Measurements from ENCODE around the gene CHST8.

Gene CHST8

DNA sequence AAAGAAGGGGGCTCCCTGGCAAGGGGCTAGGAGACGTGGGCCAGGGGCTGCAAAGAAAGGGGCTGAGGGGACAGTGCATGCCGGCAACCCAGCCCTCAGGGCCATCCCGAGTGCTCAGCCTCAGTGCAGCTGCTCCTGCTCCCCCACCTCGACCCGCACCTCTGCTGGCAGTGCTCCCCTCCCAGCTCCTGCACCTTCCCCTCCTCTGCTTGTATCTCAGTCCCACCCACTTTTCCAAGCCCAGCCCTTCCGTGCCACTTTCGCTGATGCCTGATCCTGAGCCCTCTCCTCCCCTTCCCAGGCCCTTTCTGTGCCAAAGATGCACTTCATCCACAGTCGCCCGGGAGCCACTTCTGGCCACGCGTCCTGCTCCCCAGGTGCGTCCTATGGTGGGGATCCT, 105.0 kb downstream of the CHST8 start:
- POLR2A ChIA-PET = no interaction called here
- CTCF ChIA-PET = no interaction called here
- no peak for DNase-seq (ENCODE audit: extremely low spot score)
- TF ChIP-seq FOXK2 (IDR thresholded peaks at IDR 0.05) (no peak), SP1 (IDR thresholded peaks at IDR 0.05) (no peak), BHLHE40 (IDR thresholded peaks at IDR 0.05; ENCODE audit: borderline replicate concordance) (no peak), FOXM1 (IDR thresholded peaks at IDR 0.05; ENCODE audit: borderline replicate concordance) (no peak), ELF4 (IDR thresholded peaks at IDR 0.05) (no peak), ZNF384 (IDR thresholded peaks at IDR 0.05) (no peak), NFRKB (IDR thresholded peaks at IDR 0.05) (no peak), L3MBTL2 (conservative IDR thresholded peaks at IDR 0.05) (no peak), FOXA1 (IDR thresholded peaks at IDR 0.05) (no peak), HDGF (IDR thresholded peaks at IDR 0.05; ENCODE audit: borderline replicate concordance) (no peak), LEF1 (IDR thresholded peaks at IDR 0.05; ENCODE audit: borderline replicate concordance) (no peak), SUZ12 (IDR thresholded peaks at IDR 0.05) (no peak), TARDBP (IDR thresholded peaks at IDR 0.05) (no peak), ARNT (IDR thresholded peaks at IDR 0.05) (no peak), CTBP1 (IDR thresholded peaks at IDR 0.05; ENCODE audit: borderline replicate concordance) (no peak)
- TF ChIP-seq, protein P1, sequence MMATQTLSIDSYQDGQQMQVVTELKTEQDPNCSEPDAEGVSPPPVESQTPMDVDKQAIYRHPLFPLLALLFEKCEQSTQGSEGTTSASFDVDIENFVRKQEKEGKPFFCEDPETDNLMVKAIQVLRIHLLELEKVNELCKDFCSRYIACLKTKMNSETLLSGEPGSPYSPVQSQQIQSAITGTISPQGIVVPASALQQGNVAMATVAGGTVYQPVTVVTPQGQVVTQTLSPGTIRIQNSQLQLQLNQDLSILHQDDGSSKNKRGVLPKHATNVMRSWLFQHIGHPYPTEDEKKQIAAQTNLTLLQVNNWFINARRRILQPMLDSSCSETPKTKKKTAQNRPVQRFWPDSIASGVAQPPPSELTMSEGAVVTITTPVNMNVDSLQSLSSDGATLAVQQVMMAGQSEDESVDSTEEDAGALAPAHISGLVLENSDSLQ (IDR thresholded peaks at IDR 0.05) = no peak

- no peak for DNase-seq (ENCODE audit: extremely low spot score)
- ChIA-PET POLR2A (no interaction called here), CTCF (no interaction called here)
- TF ChIP-seq TARDBP (IDR thresholded peaks at IDR 0.05) (no peak), FOXA1 (IDR thresholded peaks at IDR 0.05) (no peak), LEF1 (IDR thresholded peaks at IDR 0.05; ENCODE audit: borderline replicate concordance) (no peak), FOXM1 (IDR thresholded peaks at IDR 0.05; ENCODE audit: borderline replicate concordance) (no peak), SUZ12 (IDR thresholded peaks at IDR 0.05) (no peak), FOXK2 (IDR thresholded peaks at IDR 0.05) (no peak), ELF4 (IDR thresholded peaks at IDR 0.05) (no peak), CTBP1 (IDR thresholded peaks at IDR 0.05; ENCODE audit: borderline replicate concordance) (no peak)
- TF ChIP-seq, protein P1 (IDR thresholded peaks at IDR 0.05) = no peak
These were observed 105.7 kb downstream of the CHST8 start for GRCh38 chr19:33727331-33727998.

DNA sequence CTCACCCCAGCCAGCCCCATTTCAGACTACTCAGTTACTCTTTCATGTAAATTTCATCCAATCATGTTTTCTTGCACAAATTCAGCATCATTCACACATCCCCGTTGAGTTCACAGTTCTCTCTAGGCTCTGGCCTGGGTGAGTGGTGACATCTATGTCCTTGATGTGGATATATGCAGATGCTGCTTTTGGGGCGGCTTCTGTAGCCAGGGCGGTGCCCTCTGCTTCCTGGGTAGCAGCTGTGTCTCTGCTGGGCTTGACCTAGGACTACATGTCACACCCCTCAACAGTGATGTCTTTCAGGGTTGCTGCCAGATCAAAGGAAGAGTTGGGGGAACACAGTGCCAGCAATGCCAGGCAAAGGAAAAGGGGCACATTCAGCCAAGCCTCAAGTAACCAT, 106.4 kb downstream of the CHST8 start:
- TF ChIP-seq CTBP1 (IDR thresholded peaks at IDR 0.05; ENCODE audit: borderline replicate concordance) (no peak), FOXA1 (IDR thresholded peaks at IDR 0.05) (no peak), FOXK2 (IDR thresholded peaks at IDR 0.05) (no peak)
- no peak for DNase-seq (ENCODE audit: extremely low spot score)
- POLR2A ChIA-PET = no interaction called here
- CTCF ChIA-PET = no interaction called here

DNA sequence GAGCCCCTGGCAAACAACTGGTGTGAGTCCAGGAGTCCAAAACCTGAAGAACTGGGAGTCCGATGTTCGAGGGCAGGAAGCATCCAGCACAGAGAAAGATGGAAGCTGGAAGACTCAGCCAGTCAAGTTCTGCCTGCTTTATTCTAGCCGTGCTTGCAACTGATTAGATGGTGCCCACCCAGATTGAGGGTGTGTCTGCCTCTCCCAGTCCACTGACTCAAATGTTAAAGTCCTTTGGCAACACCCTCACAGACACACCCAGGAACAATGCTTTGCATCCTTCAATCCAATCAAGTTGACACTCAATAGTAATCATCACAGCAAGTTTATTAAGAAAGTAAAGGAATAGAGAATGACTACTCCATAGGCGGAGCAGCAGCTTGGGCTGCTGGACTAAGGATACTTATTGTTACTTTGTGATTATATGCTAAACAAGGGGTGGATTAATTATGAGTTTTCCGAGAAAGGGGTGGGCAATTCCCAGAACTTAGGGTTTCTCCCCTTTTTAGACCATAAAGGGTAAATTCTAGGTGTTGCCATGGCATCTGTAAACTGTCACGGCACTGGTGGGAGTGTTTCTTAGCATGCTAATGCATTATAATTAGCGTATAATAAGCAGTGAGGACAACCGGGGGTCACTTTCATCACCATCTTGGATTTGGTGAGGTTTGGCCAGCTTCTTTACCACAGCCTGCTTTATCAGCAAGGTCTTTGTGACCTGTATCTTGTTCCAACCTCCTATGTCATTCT, 109.3 kb downstream of the CHST8 start:
- no peak for DNase-seq (ENCODE audit: extremely low spot score)
- ChIA-PET CTCF (no interaction called here), POLR2A (no interaction called here)
- TF ChIP-seq TARDBP (IDR thresholded peaks at IDR 0.05) (no peak), BHLHE40 (IDR thresholded peaks at IDR 0.05; ENCODE audit: borderline replicate concordance) (no peak), FOXK2 (IDR thresholded peaks at IDR 0.05) (no peak), FOXM1 (IDR thresholded peaks at IDR 0.05; ENCODE audit: borderline replicate concordance) (no peak)

- CTCF ChIA-PET = no interaction called here
- TF ChIP-seq ZNF384 (IDR thresholded peaks at IDR 0.05) (no peak), FOXM1 (IDR thresholded peaks at IDR 0.05; ENCODE audit: borderline replicate concordance) (no peak), CTBP1 (IDR thresholded peaks at IDR 0.05; ENCODE audit: borderline replicate concordance) (no peak), LEF1 (IDR thresholded peaks at IDR 0.05; ENCODE audit: borderline replicate concordance) (no peak), HDGF (IDR thresholded peaks at IDR 0.05; ENCODE audit: borderline replicate concordance) (no peak), FOXA1 (IDR thresholded peaks at IDR 0.05) (no peak), ELF4 (IDR thresholded peaks at IDR 0.05) (no peak), NFRKB (IDR thresholded peaks at IDR 0.05) (no peak), ARNT (IDR thresholded peaks at IDR 0.05) (no peak), SP1 (IDR thresholded peaks at IDR 0.05) (no peak), FOXK2 (IDR thresholded peaks at IDR 0.05) (no peak), TARDBP (IDR thresholded peaks at IDR 0.05) (no peak), SUZ12 (IDR thresholded peaks at IDR 0.05) (no peak), L3MBTL2 (conservative IDR thresholded peaks at IDR 0.05) (no peak), BHLHE40 (IDR thresholded peaks at IDR 0.05; ENCODE audit: borderline replicate concordance) (no peak)
- POLR2A ChIA-PET = no interaction called here
- no peak for DNase-seq (ENCODE audit: extremely low spot score)
These were observed 110.1 kb downstream of the CHST8 start for GRCh38 chr19:33731881-33732280.

GRCh38 chr19:33734913-33735312, 113.2 kb downstream of the CHST8 start:
- ChIA-PET CTCF (no interaction called here), POLR2A (no interaction called here)
- TF ChIP-seq HDGF (IDR thresholded peaks at IDR 0.05; ENCODE audit: borderline replicate concordance) (no peak), SP1 (IDR thresholded peaks at IDR 0.05) (no peak), ARNT (IDR thresholded peaks at IDR 0.05) (no peak), L3MBTL2 (conservative IDR thresholded peaks at IDR 0.05) (no peak), NFRKB (IDR thresholded peaks at IDR 0.05) (no peak), CTBP1 (IDR thresholded peaks at IDR 0.05; ENCODE audit: borderline replicate concordance) (no peak), LEF1 (IDR thresholded peaks at IDR 0.05; ENCODE audit: borderline replicate concordance) (no peak), ELF4 (IDR thresholded peaks at IDR 0.05) (no peak), SUZ12 (IDR thresholded peaks at IDR 0.05) (no peak), FOXM1 (IDR thresholded peaks at IDR 0.05; ENCODE audit: borderline replicate concordance) (no peak), FOXA1 (IDR thresholded peaks at IDR 0.05) (no peak), BHLHE40 (IDR thresholded peaks at IDR 0.05; ENCODE audit: borderline replicate concordance) (no peak)
- no peak for DNase-seq (ENCODE audit: extremely low spot score)
